Measurements from ENCODE around the gene TBC1D21.

TBC1D21 gene

GRCh38 chr15:73826711-73827251 lies 46.6 kb upstream of the TBC1D21 start:
- no peaks in the 10 kb centered on the region for H3K36me3 ChIP-seq (ENCODE audit: control insufficient read depth in 2 of 2, insufficient read depth in 1 of 2, low read length in 2 of 2)
- POLR2A ChIA-PET, result no interaction called here
- no peaks in the 10 kb centered on the region for H3K4me1 ChIP-seq (ENCODE audit: control insufficient read depth, insufficient read depth, low read length)
- TF ChIP-seq, protein P1, sequence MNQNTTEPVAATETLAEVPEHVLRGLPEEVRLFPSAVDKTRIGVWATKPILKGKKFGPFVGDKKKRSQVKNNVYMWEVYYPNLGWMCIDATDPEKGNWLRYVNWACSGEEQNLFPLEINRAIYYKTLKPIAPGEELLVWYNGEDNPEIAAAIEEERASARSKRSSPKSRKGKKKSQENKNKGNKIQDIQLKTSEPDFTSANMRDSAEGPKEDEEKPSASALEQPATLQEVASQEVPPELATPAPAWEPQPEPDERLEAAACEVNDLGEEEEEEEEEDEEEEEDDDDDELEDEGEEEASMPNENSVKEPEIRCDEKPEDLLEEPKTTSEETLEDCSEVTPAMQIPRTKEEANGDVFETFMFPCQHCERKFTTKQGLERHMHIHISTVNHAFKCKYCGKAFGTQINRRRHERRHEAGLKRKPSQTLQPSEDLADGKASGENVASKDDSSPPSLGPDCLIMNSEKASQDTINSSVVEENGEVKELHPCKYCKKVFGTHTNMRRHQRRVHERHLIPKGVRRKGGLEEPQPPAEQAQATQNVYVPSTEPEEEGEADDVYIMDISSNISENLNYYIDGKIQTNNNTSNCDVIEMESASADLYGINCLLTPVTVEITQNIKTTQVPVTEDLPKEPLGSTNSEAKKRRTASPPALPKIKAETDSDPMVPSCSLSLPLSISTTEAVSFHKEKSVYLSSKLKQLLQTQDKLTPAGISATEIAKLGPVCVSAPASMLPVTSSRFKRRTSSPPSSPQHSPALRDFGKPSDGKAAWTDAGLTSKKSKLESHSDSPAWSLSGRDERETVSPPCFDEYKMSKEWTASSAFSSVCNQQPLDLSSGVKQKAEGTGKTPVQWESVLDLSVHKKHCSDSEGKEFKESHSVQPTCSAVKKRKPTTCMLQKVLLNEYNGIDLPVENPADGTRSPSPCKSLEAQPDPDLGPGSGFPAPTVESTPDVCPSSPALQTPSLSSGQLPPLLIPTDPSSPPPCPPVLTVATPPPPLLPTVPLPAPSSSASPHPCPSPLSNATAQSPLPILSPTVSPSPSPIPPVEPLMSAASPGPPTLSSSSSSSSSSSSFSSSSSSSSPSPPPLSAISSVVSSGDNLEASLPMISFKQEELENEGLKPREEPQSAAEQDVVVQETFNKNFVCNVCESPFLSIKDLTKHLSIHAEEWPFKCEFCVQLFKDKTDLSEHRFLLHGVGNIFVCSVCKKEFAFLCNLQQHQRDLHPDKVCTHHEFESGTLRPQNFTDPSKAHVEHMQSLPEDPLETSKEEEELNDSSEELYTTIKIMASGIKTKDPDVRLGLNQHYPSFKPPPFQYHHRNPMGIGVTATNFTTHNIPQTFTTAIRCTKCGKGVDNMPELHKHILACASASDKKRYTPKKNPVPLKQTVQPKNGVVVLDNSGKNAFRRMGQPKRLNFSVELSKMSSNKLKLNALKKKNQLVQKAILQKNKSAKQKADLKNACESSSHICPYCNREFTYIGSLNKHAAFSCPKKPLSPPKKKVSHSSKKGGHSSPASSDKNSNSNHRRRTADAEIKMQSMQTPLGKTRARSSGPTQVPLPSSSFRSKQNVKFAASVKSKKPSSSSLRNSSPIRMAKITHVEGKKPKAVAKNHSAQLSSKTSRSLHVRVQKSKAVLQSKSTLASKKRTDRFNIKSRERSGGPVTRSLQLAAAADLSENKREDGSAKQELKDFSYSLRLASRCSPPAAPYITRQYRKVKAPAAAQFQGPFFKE (tag by site-specific recombination; IDR thresholded peaks at IDR 0.05; ENCODE audit: borderline replicate concordance), result no peak
- no peak for TF ChIP-seq WT1 (tag by site-specific recombination; IDR thresholded peaks at IDR 0.05)
- TF ChIP-seq ZNF121 (tag by site-specific recombination; IDR thresholded peaks at IDR 0.05), result no peak
- TF ChIP-seq ZNF423 (tag by site-specific recombination; IDR thresholded peaks at IDR 0.05), result no peak
- no peak for TF ChIP-seq ZNF404 (tag by site-specific recombination; IDR thresholded peaks at IDR 0.05)
- H3K9me3 ChIP-seq (ENCODE audit: control insufficient read depth, insufficient read depth, low read depth, low read length), result no peaks in the 10 kb centered on the region
- CTCF ChIA-PET, result interaction anchor here (1.2 kb wide), 1 partner anchor 25 kb away, joined by 5 read pairs; no protein-coding TSS in a partner anchor
- H3K27ac ChIP-seq (ENCODE audit: extremely low read depth, low read depth, low read length), result no peak overlapping the region
- no peak overlapping the region for H3K4me3 ChIP-seq (ENCODE audit: low read depth, low read length)

GRCh38 chr15:73829523-73829922 lies 43.8 kb upstream of the TBC1D21 start:
- ChIA-PET CTCF (interaction anchor here (0.6 to 2.4 kb wide), 3 partner anchors 35 to 515 kb away, joined by 3 to 6 read pairs (median 3); no protein-coding TSS in a partner anchor), POLR2A (interaction anchor here (0.5 kb wide), 1 partner anchor 1109 kb away, joined by 3 read pairs; no protein-coding TSS in a partner anchor)
- Histone ChIP-seq H3K36me3 (ENCODE audit: control insufficient read depth in 2 of 2, insufficient read depth in 1 of 2, low read length in 2 of 2) (no peaks in the 10 kb centered on the region), H3K27ac (ENCODE audit: extremely low read depth, low read depth, low read length) (no peak overlapping the region), H3K9me3 (ENCODE audit: control insufficient read depth, insufficient read depth, low read depth, low read length) (no peaks in the 10 kb centered on the region), H3K4me1 (ENCODE audit: control insufficient read depth, insufficient read depth, low read length) (no peaks in the 10 kb centered on the region), H3K4me3 (ENCODE audit: low read depth, low read length) (no peak overlapping the region)
- no peak for TF ChIP-seq IKZF3 (tag by site-specific recombination; IDR thresholded peaks at IDR 0.05)
- no peak for TF ChIP-seq ZNF677 (tag by site-specific recombination; IDR thresholded peaks at IDR 0.05)
- TF ChIP-seq ZNF391 (tag by site-specific recombination; IDR thresholded peaks at IDR 0.05; ENCODE audit: borderline replicate concordance, low read depth), result no peak
- no peak for TF ChIP-seq ZNF624 (tag by site-specific recombination; IDR thresholded peaks at IDR 0.05)
- TF ChIP-seq ZFHX2 (tag by site-specific recombination; conservative IDR thresholded peaks at IDR 0.05), result no peak
- TF ChIP-seq ZNF398 (tag by site-specific recombination; IDR thresholded peaks at IDR 0.05), result no peak
- no peak for TF ChIP-seq ZNF354C (tag by site-specific recombination; IDR thresholded peaks at IDR 0.05; ENCODE audit: borderline replicate concordance, low read depth)

- no peaks in the 10 kb centered on the region for H3K9me3 ChIP-seq (ENCODE audit: control insufficient read depth, insufficient read depth, low read depth, low read length)
- no peak overlapping the region for H3K27ac ChIP-seq (ENCODE audit: extremely low read depth, low read depth, low read length)
- H3K4me3 ChIP-seq (ENCODE audit: low read depth, low read length), result no peak overlapping the region
- POLR2A ChIA-PET, result no interaction called here
- TF ChIP-seq, protein P2, sequence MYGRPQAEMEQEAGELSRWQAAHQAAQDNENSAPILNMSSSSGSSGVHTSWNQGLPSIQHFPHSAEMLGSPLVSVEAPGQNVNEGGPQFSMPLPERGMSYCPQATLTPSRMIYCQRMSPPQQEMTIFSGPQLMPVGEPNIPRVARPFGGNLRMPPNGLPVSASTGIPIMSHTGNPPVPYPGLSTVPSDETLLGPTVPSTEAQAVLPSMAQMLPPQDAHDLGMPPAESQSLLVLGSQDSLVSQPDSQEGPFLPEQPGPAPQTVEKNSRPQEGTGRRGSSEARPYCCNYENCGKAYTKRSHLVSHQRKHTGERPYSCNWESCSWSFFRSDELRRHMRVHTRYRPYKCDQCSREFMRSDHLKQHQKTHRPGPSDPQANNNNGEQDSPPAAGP (tag by site-specific recombination; IDR thresholded peaks at IDR 0.05), result no peak
- TF ChIP-seq, protein P3, sequence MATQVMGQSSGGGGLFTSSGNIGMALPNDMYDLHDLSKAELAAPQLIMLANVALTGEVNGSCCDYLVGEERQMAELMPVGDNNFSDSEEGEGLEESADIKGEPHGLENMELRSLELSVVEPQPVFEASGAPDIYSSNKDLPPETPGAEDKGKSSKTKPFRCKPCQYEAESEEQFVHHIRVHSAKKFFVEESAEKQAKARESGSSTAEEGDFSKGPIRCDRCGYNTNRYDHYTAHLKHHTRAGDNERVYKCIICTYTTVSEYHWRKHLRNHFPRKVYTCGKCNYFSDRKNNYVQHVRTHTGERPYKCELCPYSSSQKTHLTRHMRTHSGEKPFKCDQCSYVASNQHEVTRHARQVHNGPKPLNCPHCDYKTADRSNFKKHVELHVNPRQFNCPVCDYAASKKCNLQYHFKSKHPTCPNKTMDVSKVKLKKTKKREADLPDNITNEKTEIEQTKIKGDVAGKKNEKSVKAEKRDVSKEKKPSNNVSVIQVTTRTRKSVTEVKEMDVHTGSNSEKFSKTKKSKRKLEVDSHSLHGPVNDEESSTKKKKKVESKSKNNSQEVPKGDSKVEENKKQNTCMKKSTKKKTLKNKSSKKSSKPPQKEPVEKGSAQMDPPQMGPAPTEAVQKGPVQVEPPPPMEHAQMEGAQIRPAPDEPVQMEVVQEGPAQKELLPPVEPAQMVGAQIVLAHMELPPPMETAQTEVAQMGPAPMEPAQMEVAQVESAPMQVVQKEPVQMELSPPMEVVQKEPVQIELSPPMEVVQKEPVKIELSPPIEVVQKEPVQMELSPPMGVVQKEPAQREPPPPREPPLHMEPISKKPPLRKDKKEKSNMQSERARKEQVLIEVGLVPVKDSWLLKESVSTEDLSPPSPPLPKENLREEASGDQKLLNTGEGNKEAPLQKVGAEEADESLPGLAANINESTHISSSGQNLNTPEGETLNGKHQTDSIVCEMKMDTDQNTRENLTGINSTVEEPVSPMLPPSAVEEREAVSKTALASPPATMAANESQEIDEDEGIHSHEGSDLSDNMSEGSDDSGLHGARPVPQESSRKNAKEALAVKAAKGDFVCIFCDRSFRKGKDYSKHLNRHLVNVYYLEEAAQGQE (tag by site-specific recombination; IDR thresholded peaks at IDR 0.05), result peak; percentile 94
- no peaks in the 10 kb centered on the region for H3K4me1 ChIP-seq (ENCODE audit: control insufficient read depth, insufficient read depth, low read length)
- H3K36me3 ChIP-seq (ENCODE audit: control insufficient read depth in 2 of 2, insufficient read depth in 1 of 2, low read length in 2 of 2), result no peaks in the 10 kb centered on the region
- CTCF ChIA-PET, result no interaction called here
These were observed 40.7 kb upstream of the TBC1D21 start for GRCh38 chr15:73832657-73833056.

All from HEK293 (cell line).